HG02970 (cell line): ENCODE measurements around the gene IGSF23.
"Not testable (repeated sequence)": the region's sequence is repeated elsewhere in the genome, so short reads cannot be mapped to it uniquely, and the experiment has no call there.

Experiments used
- ATAC-seq: cut with Tn5 transposase; IDR thresholded peaks from one replicate; pipeline ENCODE4 v1.9.1; 2021; ENCODE audit warnings: mild to moderate bottlenecking, moderate library complexity, moderate number of reproducible peaks; ENCODE audit not compliant: unreplicated experiment, low FRiP score

IGSF23 gene

GRCh38 chr19:44608391-44608821, 5.0 kb upstream of the IGSF23 start:
- ATAC-seq: no peak

GRCh38 chr19:44609219-44609618, 4.1 kb upstream of the IGSF23 start:
- no peak for ATAC-seq

DNA sequence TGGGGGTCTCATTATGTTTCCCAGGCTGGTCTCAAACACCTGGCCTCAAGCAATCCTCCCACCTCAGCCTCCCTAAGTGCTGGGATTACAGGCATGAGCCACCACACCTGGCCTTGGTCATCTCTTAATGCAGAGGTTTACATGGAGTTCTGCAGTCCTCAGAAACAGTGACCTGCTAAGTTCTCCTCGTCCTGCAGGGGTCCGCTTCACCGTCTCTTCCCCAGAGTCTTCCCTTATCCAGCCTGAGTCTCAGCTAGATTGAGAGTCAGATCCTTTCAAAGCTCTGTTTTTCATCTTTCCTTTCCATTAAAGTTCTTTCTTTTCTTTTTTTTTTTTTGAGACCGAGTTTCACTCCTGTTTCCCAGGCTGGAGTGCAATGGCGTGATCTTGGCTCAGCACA, 2.9 kb upstream of the IGSF23 start:
- not testable (repeated sequence) for ATAC-seq

DNA sequence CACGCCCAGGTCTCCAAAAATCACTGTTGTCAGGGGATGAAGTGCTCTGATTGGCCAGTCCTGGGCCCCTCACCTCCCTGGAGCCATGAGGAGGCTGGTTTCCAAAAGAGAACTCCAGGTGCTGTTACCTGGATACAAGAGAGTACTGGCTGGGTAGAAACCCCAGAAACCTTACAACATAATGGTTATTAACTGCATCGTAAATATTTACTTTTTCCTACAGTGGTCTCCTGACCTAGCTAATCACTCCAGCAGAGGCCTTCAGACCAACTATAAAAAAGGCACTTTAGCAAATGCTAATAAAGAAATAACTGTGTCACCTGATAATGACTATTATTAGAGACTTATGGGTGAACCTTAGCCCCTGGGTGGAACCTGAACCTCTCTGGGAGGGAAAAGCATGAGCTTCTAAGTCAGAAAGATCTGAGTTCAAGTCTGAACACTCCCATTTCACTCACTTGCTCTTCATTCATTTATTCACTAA, 1.5 kb upstream of the IGSF23 start:
- ATAC-seq: no peak

- ATAC-seq: no peak
Measured at GRCh38 chr19:44614313-44614712, 950 bp downstream of the IGSF23 start.

DNA sequence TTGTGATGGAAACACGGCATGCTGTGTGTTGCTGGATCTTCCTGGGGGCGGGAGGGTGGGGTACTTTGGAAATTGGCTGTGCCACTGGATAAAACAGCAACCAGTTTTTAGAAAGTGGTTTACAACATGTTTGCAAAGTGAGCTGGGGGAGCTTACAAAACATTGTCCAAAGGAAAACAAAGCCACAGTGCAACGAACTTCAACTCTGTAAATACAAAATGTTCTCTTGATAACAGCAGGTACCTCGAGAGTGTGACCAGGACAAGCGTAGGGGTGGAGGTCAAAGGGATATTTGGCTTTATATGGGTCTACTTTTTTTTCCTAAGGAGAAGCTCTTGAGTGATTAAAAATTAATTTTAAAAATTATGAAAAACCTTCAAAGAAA, 2.5 kb downstream of the IGSF23 start:
- no peak for ATAC-seq

DNA sequence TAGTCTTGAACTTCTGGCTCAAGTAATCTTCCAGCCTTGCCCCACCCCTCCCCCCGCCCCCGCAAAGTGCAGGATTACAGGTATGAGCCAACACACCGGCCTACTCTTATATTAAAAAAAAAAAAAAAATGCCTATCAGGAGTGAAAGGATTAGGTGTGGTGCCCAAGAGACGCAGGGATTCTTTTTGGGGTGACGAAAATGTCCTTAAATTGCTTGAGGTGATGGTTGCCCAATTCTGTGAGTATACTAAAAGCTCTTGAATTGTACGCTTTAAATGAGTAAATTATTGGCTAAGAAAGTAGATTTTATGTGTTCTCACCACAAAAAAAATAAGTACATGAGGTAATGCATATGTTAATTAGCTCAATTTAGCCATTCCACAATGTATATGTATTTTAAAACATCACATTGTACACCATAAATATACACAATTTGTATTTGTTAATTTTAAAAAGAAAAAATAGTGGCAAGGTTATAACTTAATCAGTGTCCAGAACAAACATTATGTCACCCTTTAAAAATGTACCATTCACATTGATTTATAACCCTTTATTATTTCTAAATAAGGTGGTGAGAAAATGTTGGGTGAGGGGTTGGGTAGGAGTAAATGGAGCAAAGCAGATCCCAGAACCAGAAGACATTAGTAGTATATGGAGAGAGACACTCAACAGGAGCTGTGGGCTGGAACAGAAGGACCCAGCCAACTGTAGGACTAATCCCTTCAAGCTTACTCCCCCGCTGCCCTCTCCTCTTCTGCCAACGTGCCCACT, 3.9 kb downstream of the IGSF23 start:
- ATAC-seq: no peak

DNA sequence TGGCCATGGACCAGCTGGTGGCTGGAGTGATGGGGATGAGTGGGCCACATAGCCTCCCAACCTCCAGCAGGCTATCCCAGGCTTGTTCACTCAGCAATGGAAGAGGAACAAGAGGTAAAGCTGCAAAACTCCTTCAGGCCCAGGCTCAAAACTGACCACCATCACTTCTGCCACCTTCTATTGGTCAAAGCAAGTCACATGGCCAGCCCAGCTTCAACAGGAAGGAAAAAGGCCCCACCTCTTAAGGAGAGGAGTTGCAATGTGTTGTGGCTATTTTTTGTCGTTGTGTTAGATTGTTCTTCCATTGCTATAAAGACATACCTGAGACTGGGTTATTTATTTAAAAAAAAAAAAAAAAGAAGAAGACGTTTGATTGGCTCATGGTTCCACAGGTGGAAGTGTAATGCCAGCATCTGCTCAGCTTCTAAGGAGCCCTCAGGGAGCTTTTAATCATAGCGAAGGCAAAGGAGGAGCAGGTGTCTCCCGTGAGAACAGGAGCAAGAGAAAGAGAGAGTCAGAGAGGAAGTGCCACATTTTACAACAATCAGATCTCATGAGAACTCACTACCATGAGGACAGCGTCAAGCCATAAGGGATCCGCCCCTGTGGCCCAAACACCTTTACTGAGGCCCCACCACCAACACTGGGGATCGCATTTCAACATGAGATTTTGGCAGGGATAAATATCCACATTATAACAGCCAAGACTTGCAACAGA, 5.4 kb downstream of the IGSF23 start:
- no peak for ATAC-seq

DNA sequence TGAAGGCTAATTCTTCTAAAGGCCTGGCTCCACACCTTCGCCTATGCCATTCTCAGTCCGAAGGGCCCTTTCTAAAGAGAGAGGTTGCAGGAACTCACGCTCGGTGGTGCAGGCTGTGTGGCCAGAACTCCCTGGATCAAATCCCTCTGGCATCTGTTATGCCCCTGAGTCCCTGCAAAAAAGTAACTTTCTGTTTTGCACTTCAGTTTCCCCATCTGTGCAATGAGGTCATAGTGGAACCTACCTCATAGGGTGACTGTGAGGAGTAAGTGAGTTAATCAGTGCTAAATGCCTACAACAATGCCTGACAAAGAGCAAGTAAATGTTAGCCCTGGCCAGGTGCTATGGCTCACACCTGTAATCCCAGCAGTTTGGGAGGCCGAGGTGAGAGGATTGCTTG, 7.3 kb downstream of the IGSF23 start:
- no peak for ATAC-seq

GRCh38 chr19:44621367-44621766, 8.0 kb downstream of the IGSF23 start:
- no peak for ATAC-seq

DNA sequence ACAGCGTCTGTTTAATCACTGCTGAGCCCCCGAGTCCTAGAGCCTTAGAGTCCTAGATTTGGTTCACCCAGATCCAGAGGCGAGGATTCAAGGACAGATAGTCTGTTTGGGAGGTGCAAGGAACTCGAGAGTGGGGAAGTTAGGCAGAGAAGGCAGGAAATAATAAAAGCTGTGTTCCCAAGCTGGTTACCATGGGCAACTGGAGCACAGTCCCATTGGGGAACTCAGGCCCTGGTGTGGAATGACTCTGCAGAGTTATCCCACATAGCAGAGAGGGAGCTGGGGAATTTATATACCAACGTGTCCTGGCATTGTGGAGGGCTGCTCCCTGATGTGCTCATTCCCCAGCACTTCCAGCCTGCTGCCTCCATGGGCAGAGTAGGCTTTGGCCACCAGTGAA, 9.7 kb downstream of the IGSF23 start:
- no peak for ATAC-seq

DNA sequence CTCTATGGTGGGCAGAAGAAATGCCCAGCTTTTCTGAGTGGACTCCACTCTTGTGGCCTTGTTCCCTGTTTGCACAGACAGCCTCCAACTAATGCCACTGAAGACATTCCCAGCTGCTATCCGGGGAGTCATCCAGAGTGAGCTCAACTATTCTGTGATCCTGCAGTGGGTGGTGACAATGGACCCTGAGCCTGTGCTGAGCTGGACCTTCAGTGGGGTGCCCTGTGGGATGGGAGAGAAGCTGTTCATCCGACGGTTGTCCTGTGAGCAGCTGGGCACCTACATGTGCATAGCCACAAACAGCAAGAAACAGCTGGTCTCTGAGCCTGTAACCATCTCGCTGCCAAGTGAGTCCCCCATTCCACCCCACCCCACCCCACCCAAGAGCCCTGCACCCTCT, 10.3 kb downstream of the IGSF23 start:
- no peak for ATAC-seq

DNA sequence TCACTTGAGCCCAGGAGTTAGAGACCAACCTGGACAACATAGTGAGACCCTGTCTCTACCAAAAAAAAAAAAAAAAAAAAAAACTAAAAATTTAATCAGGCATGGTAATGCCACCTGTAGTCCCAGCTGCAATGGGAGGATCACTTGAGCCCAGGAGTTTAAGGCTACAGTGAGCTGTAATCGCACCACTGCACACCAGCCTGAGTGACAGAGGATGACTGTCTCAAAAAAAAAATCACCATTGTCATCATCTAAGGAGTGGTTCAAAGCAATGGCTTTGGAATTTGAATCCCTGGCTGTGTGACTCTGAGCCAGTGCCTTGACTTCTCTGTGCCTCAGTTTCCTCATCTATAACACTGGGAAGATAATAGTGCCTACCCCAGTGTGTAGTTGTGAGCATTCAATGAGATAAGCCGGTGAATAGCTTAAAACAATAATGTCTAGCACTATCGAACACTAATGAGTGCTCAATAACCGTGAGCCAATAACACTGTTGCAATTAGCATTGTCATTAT, 11.5 kb downstream of the IGSF23 start:
- no peak for ATAC-seq

- ATAC-seq: not testable (repeated sequence)
Measured at GRCh38 chr19:44625637-44626036, 12.3 kb downstream of the IGSF23 start.

DNA sequence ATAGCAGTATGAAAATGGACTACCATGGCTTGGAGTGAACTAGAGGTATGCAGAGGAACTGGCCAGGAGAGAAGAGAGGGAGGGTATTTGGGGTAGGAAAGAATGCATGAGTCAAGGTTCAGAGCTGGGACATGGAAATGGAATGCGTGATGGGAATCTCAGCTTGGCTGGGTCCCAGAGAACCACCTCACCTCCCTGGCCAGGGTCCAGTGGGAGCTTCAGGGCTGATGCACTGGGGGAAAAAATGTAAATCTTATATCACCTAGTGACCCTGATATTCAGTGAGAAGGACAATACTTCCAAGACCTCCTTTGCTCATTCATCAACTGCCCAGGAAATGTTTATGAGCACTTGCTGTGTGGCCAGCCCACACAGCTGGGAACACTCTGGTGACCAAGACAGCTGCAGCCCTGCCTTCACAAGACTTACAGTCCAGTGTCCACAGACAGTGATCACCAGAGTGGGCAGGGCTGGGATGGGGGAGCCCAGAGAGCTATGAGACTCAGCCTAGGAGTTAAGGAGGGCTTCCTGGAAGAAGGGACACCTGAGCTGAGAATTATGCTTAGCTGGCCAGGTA, 12.8 kb downstream of the IGSF23 start:
- no peak for ATAC-seq

DNA sequence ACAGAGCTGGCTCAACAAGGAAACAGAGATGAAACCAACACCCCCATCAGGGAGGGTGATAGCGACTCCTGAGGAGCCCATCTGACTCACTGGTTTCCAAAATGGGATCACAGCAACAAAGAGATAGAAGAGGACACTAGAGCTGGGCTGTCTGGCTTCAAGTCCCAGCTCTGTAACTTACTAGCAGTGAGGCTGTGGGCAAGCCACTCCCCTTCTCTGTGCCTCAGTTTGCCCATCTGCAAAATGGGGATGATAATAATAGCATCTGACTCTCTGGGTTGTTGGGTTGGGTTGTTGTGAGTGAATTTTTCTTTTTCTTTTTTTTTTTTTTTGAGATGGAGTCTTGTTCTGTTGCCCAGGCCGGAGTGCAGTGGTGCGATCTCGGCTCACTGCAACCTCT, 14.3 kb downstream of the IGSF23 start:
- no peak for ATAC-seq

- ATAC-seq: no peak
Measured at GRCh38 chr19:44628793-44629192, 15.4 kb downstream of the IGSF23 start.

DNA sequence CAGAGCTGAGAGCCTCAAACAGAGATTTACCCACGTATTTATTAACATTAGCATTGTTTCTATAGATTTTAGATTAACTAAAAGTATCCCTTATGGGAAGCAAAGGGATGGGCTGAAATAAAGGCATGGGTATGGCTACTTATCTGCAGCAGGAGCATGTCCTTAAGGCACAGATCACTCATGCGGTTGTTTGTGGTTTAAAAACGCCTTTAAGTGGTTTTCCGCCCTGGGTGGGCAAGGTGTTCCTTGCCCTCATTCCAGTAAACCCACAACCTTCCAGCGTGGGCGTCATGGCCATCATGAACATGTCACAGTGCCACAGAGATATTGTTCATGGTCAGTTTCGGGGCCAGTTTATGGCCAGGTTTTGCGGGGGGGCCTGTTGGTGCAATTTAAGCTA, 18.2 kb downstream of the IGSF23 start:
- ATAC-seq: not testable (repeated sequence)

- not testable (repeated sequence) for ATAC-seq
Measured at GRCh38 chr19:44634058-44634457, 20.7 kb downstream of the IGSF23 start.

DNA sequence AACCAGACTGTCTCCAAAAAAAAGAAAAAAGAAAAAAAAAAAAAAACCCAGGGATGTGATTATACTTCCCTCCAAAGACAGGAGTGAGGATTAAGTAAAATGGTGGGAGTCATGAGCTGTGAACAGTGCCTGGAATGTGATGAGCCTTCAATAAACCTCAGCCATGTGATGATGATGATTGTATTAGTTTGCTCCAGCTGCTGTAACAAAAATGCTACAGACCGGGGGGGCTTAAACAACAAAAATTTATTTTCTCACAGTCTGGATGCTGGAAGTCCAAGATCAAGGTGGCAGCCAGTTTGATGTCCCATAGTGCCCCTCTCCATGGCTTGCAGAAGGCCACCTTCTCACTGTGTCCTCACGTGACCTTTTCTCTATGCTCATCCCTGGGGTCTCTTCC, 21.4 kb downstream of the IGSF23 start:
- no peak for ATAC-seq
